ENCODE data around the gene RAB25.

DNA sequence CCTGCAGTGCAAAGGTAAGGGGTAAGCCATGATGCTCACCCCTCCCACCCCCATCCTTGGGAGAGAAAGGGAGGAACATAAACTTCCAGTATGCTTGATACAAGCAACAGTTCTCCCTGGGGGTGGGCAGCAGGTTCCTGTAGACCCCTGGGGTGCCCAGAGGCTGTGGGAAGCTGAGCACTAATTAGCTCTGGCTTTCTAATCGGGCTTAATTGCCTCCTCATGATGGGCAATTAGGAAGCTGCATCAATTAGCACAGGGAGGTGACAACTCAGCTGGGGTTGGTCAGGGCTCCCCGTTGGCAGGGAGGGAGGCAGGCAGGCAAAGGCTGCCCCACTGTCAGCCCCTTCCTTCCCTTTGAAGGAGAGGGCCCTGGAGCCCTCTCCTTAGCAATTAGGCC lies 37.8 kb downstream of the RAB25 start:
- TF ChIP-seq ARHGAP35 (CRISPR knock-in tag; IDR thresholded peaks at IDR 0.05; ENCODE audit: borderline replicate concordance) (no peak), POLR2AphosphoS5 (IDR thresholded peaks at IDR 0.05; ENCODE audit: low read depth, low read length) (no peak), KAT7 (CRISPR knock-in tag; IDR thresholded peaks at IDR 0.05; ENCODE audit: borderline replicate concordance) (no peak), ELF4 (CRISPR knock-in tag; IDR thresholded peaks at IDR 0.05; ENCODE audit: borderline replicate concordance) (no peak), GABPA (IDR thresholded peaks at IDR 0.05; ENCODE audit: low read depth, low read length) (no peak), GABPA (CRISPR knock-in tag; IDR thresholded peaks at IDR 0.05; ENCODE audit: low read depth) (no peak), ZNF557 (CRISPR knock-in tag; IDR thresholded peaks at IDR 0.05) (no peak)
- TF ChIP-seq, protein P1, sequence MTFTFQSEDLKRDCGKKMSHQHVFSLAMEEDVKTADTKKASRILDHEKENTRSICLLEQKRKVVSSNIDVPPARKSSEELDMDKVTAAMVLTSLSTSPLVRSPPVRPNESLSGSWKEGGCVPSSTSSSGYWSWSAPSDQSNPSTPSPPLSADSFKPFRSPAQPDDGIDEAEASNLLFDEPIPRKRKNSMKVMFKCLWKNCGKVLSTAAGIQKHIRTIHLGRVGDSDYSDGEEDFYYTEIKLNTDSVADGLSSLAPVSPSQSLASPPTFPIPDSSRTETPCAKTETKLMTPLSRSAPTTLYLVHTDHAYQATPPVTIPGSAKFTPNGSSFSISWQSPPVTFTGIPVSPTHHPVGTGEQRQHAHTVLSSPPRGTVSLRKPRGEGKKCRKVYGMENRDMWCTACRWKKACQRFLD (CRISPR knock-in tag; IDR thresholded peaks at IDR 0.05; ENCODE audit: borderline replicate concordance), result no peak
